Measurements from ENCODE around the gene EML1.

DNA sequence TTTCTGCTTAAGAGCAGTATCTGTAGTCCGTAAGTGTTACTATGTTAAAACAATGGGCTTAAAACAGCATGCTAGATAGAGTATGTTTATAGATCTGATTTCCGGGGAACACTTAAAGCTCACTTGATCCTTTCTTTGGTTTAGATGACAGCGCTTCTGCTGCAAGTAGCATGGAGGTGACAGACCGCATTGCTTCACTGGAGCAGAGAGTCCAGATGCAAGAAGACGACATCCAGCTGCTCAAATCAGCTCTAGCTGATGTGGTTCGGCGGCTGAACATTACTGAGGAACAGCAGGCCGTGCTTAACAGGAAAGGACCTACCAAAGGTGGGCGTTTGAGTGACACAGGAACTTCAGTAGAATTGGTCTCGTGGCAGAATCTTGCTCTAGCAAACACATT lies 57.5 kb downstream of the EML1 start:
- TF ChIP-seq CTCF (conservative IDR thresholded peaks at IDR 0.05; ENCODE audit: low read depth, low read length) (no peak), EZH2 (IDR thresholded peaks at IDR 0.05; ENCODE audit: low read length, unreplicated experiment) (no peak), EZH2phosphoT487 (IDR thresholded peaks at IDR 0.05; ENCODE audit: borderline replicate concordance, low read length) (no peak)

Data from PC-3 (cell line).